ENCODE measurements around the gene CPA5.
"Not testable (repeated sequence)": the region's sequence is repeated elsewhere in the genome, so short reads cannot be mapped to it uniquely, and the experiment has no call there.

Gene CPA5

GRCh38 chr7:130369110-130369711 is 24.6 kb downstream of the CPA5 start:
- no peak for TF ChIP-seq CTCF (IDR thresholded peaks at IDR 0.05)
- DNase-seq (ENCODE audit: low spot score): no peak
- Histone ChIP-seq H3K27ac (peak overlapping the region in 1 of 2 donors; percentile 65), H3K4me3 (no peak overlapping the region)

- Histone ChIP-seq H3K4me3 (no peak overlapping the region), H3K27ac (peak overlapping the region in 1 of 2 donors; percentile 65)
- TF ChIP-seq CTCF (IDR thresholded peaks at IDR 0.05): no peak
- no peak for DNase-seq (ENCODE audit: low spot score)
These were observed 25.4 kb downstream of the CPA5 start for GRCh38 chr7:130369831-130370550.

- DNase-seq (ENCODE audit: low spot score): no peak
- peak overlapping the region in 1 of 2 donors; percentile 68 for H3K27ac ChIP-seq
- no peak overlapping the region for H3K4me3 ChIP-seq
These were observed 26.4 kb downstream of the CPA5 start for GRCh38 chr7:130371046-130371445.

GRCh38 chr7:130372402-130373165 is 28.0 kb downstream of the CPA5 start:
- peak overlapping the region; percentile 80 to 82 for H3K27ac ChIP-seq
- no peak for DNase-seq (ENCODE audit: low spot score)
- TF ChIP-seq CTCF (IDR thresholded peaks at IDR 0.05): no peak

More at GRCh38 chr7:130371046-130371445, 26.4 kb downstream of the CPA5 start:
- TF ChIP-seq CTCF (IDR thresholded peaks at IDR 0.05): no peak

GRCh38 chr7:130374507-130374906 is 29.9 kb downstream of the CPA5 start:
- peak overlapping the region; percentile 82 to 92 for H3K27ac ChIP-seq
- no peak for DNase-seq (ENCODE audit: low spot score)
- TF ChIP-seq CTCF (IDR thresholded peaks at IDR 0.05): no peak

More at GRCh38 chr7:130372402-130373165, 28.0 kb downstream of the CPA5 start:
- no peak overlapping the region for H3K4me3 ChIP-seq

GRCh38 chr7:130376461-130376860 is 31.8 kb downstream of the CPA5 start:
- not testable (repeated sequence) for DNase-seq (ENCODE audit: low spot score); H3K27ac ChIP-seq; H3K4me3 ChIP-seq

More at GRCh38 chr7:130374507-130374906, 29.9 kb downstream of the CPA5 start:
- no peak overlapping the region for H3K4me3 ChIP-seq

GRCh38 chr7:130377178-130377577 is 32.6 kb downstream of the CPA5 start:
- H3K4me3 ChIP-seq: no peak overlapping the region
- no peak for DNase-seq (ENCODE audit: low spot score)
- H3K27ac ChIP-seq: no peak overlapping the region
- TF ChIP-seq CTCF (IDR thresholded peaks at IDR 0.05): no peak

Measured in coronary artery (tissue), 2 donors.